ENCODE measurements around the gene SSBP3.

- no peak for TF ChIP-seq REST (IDR thresholded peaks at IDR 0.05; ENCODE audit: insufficient read depth in 1 of 2, low read depth in 2 of 2, low read length in 2 of 2)
- TF ChIP-seq POLR2AphosphoS5 (IDR thresholded peaks at IDR 0.05; ENCODE audit: low read depth, low read length): no peak
Measured at GRCh38 chr1:54339126-54339525, 67.1 kb downstream of the SSBP3 start.

Measured in PFSK-1 (cell line).